DOHH2 (cell line): ENCODE results near the gene SRGAP3.

Experiments used
- CTCF ChIP-seq: fragments of 200-600 bp; sonication (generic); IDR thresholded peaks from one replicate; pipeline ENCODE4 v1.5.1; 2014; ENCODE audit warnings: antibody characterized with exemption, mild to moderate bottlenecking, low read depth, low read length; ENCODE audit not compliant: poor library complexity, severe bottlenecking
- EZH2phosphoT487 ChIP-seq: fragments of 200-600 bp; sonication (generic); IDR thresholded peaks from 2 replicates; pipeline ENCODE4 v1.6.1; 2017; ENCODE audit warnings: borderline replicate concordance, mild to moderate bottlenecking, antibody characterized with exemption, low read length, moderate library complexity, mixed read lengths

GRCh38 chr3:9208605-9209152 is 40.8 kb downstream of the SRGAP3 start:
- TF ChIP-seq CTCF (no peak), EZH2phosphoT487 (no peak)
